SH-SY5Y (cell line): ENCODE data around the gene CCDC89.

Source experiments
- GATA2 ChIP-seq: IDR thresholded peaks from 2 replicates; pipeline ENCODE4 v1.6.1; 2011; ENCODE audit warnings: mild to moderate bottlenecking, low read depth, low read length
- GATA3 ChIP-seq: IDR thresholded peaks from 2 replicates; pipeline ENCODE4 v1.6.1; 2011; ENCODE audit warnings: low read depth, mild to moderate bottlenecking, low read length, moderate library complexity

- TF ChIP-seq GATA2 (no peak), GATA3 (no peak)
Measured at GRCh38 chr11:85697747-85698146, 11.8 kb upstream of the CCDC89 start.
